IPS-18c (cell line): ENCODE data around the gene DNAJB12.
"Not testable (repeated sequence)": the region's sequence is repeated elsewhere in the genome, so short reads cannot be mapped to it uniquely, and the experiment has no call there.

Source experiments
- H3K4me3 ChIP-seq: 2 replicates; pipeline ENCODE4 v1.7.0; 2013; ENCODE audit warnings: low read depth, mild to moderate bottlenecking, low read length, moderate library complexity; ENCODE audit not compliant: insufficient read depth
- H3K9me3 ChIP-seq: one replicate; pipeline ENCODE4 v1.6.1; 2013; ENCODE audit warnings: mild to moderate bottlenecking, low read length, moderate library complexity; ENCODE audit not compliant: control insufficient read depth, insufficient read depth

The DNAJB12 gene

DNA sequence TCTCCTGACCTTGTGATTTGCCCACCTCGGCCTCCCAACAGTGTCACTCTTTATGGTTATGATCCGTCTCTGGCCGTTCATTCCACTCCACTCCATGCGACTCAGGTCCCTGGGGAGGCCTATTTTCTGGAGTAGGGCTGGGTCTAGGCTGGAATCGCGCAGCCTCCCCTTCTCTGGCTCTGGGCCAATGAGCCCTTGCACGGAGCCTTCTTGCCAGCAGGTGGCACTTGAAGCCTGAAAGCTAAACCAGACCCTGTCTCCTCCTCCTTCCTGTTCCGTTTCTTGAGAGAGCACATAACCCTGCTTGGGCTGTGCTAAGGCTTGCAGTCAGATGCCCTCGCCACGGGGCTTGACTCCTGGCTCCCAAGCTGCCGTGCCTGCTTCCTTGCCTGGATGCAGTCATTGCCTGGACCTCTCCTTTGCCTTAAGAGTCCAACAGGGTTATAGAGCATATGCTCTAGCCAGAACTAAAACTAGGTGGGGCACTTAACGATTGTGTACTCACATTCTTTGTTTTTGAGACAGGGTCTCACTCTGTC lies 9.6 kb upstream of the DNAJB12 start:
- H3K4me3 ChIP-seq, result no peak overlapping the region
- H3K9me3 ChIP-seq, result peaks cover 2% of the 10 kb centered on the region

DNA sequence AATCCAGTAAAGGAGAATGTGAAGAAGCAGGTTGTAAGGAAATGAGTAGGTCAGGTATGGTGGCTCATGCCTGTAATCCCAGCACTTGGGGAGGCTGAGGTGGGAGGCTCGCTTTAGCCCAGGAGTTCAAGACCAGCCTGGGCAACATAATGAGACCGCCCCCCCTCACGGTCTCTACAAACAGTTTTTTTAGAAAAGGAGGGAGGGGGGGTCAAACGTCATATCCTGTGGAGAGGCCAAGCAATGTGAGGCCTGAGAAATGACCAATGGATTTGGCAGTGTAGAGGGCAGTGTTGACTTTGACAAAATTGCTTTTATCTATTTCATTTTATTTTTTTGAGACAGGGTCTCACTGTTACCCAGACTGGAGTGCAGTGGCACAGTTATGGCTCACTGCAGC lies 2.3 kb upstream of the DNAJB12 start:
- Histone ChIP-seq H3K4me3 (no peak overlapping the region), H3K9me3 (no peaks in the 10 kb centered on the region)

DNA sequence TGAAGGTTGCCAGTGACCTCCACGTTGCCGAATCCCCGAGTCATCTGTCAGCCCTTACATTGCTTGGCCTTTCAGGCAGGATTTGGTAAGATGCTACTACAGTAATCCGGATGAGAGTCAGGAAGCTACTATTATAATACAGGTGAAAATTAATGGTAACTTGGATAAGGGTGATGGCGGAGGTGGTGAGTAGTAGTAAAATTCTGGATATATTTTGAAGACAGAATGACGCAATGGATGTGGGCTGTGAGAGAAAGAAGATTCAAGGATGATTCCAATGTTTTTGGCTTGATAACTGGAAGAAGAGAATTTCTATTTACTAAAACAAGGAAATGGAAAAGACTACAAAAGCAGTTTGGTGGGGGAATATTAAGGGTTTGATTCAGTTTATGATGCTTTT lies 1.4 kb upstream of the DNAJB12 start:
- H3K9me3 ChIP-seq, result no peaks in the 10 kb centered on the region

DNA sequence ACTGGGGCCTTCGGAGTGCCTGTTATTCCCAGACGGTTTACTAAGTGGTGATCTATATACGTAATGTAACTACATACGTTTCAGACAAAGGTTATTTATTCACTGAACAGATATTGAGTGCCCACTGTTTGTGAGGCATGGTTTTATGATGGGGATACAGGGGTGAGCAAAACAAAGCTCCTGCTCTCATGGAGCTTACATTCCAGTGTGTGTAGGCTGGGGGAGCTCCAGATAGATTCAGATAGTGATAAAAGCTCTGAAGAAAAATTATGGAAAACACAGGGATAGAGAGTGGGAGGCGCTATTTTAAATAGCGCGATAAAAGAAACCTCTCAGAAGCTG lies 466 bp upstream of the DNAJB12 start:
- H3K9me3 ChIP-seq, result no peaks in the 10 kb centered on the region
- peak overlapping the region; percentile 38; the same call in 1 of the 2 replicates for H3K4me3 ChIP-seq

More for the DNA sequence above, 1.4 kb upstream of the DNAJB12 start:
- H3K4me3 ChIP-seq, result no peak overlapping the region

DNA sequence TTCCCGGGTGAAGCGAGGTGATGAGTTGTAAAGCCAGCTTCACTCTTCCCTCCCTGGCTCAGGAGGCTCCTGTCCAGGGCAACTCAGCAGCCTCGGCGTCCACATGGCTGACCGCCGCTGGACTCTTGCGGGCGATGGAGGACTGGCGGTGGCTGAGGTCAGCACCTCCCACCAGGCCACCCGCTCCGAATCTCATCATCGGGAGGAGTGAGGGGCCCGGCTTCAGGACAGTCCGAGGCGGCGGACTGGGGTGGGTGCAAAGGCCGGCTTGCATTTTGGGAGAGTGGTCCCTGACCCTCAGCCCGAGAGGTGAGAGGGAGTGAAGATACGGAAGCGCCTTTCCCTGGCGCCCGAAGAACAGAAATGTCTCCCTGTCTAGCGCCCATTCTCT lies 759 bp downstream of the DNAJB12 start:
- peak overlapping the region; percentile 82 for H3K4me3 ChIP-seq
- H3K9me3 ChIP-seq, result no peaks in the 10 kb centered on the region

GRCh38 chr10:72353028-72353964 lies 1.4 kb downstream of the DNAJB12 start:
- no peaks in the 10 kb centered on the region for H3K9me3 ChIP-seq
- H3K4me3 ChIP-seq, result peak overlapping the region; percentile 82

DNA sequence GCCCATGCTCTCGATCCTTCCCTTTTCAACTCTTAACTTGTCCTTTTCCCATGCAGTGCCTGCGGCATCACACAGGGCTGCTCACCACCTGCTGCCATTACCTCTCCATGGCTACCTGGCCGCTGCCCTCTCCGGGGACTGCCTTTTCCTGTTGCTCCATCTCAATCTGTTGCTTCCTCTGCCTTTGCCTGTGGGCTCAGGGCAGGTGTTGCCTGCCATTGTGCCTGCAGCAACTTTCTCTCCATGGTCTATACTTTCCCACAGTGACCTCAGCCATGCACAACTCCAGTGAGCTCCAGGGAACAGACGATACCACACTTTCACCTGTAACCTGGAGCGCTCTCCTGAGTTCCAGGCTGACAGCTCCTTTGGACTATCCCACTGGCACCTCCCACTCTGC lies 3.2 kb downstream of the DNAJB12 start:
- no peaks in the 10 kb centered on the region for H3K9me3 ChIP-seq
- no peak overlapping the region for H3K4me3 ChIP-seq

DNA sequence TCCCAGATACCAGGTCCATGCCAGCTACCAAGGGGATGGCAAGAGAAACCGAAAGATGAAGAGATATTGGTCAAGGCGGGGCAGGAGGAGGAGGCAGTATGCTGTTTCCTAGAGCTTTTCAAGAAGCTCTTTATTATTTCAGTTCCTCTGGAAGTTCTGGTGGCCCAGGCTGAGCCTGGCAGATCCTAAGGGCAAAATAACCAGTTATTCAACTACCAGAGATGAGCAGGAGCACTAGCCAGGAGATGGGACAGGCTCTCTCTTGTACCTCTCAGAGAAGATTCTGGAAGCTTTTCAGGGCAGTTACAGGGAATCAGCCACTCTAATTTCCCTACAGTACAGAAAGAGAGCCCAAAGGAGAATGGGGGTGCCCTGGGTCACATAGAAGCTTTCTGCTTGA lies 5.3 kb downstream of the DNAJB12 start:
- no peaks in the 10 kb centered on the region for H3K9me3 ChIP-seq

GRCh38 chr10:72348282-72348681 lies 6.4 kb downstream of the DNAJB12 start:
- Histone ChIP-seq H3K4me3 (no peak overlapping the region), H3K9me3 (no peaks in the 10 kb centered on the region)

More for the DNA sequence above, 5.3 kb downstream of the DNAJB12 start:
- H3K4me3 ChIP-seq, result no peak overlapping the region

DNA sequence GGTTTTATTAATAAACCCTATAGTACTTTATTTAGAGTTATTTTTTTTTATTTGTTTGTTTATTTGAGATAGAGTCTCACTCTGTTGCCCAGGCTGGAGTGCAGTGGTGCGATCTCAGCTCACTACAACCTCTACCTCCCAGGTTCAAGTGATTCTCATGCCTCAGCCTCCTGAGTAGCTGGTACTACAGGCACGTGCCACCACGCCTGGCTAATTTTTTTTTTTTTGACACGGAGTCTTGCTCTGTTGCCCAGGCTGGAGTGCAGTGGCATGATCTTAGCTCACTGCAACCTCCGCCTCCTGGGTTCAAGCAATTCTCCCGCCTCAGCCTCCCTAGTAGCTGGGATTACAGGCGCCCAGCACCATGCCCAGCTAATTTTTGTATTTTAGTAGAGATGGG lies 8.6 kb downstream of the DNAJB12 start:
- not testable (repeated sequence) for H3K9me3 ChIP-seq, H3K4me3 ChIP-seq

GRCh38 chr10:72344932-72345331 lies 9.8 kb downstream of the DNAJB12 start:
- no peaks in the 10 kb centered on the region for H3K9me3 ChIP-seq
- H3K4me3 ChIP-seq, result no peak overlapping the region

- Histone ChIP-seq H3K9me3 (no peaks in the 10 kb centered on the region), H3K4me3 (no peak overlapping the region)
Observed at GRCh38 chr10:72342911-72343310, 11.8 kb downstream of the DNAJB12 start.

DNA sequence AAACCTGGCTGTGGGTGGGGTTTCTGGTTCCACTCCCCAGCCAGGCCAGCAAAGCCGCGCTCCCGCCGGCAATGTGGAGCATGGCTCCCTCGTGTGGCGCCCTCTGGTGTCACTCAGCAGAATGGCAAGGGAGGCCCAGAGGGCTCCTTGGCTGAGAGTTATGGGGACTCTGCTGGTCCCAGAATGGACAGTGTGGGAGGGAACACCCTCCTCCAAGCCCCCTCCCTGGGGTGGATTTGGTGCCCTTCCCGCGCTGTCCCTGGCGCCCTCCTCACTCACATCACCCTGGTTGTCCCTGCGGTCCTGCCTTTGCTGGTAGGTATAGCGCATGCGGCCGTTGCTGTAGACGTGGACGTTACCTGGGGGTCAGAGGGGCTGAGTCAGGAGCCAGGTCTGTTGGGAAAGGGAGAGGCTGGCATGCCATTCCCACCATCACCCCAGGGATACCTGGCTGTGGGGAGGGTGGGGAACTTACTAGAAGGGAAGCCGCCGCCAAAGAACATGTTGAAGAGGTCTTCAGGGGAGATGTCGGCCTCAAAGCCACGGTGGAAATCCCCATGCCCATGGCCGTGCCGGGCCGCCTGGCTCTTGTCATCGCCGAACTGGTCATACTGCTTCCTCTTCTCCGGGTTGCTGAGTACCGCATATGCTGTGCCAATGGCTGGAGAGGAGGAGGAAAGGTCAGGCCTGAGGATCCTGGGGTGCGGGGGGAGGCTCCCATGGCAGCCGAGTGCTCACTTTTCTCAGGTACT lies 14.0 kb downstream of the DNAJB12 start:
- H3K4me3 ChIP-seq, result no peak overlapping the region

DNA sequence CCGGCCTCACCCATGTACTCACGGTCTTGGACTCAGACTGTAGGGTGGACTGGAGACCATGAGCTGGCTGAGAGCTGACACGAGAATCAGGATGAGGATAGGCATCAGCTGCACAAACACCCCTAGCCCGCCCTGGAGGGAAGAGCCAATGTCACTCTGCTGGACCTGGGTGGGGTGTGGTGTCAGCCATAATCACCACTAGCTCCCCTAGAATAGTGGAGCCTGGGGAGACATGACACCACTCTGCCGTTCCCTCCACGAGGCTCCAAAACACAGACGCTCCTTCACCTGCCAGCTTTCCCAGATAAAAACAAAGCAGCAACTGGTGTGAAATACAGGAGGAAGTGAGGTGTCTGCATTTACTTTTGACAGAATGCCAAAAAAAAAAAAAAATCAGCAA lies 16.5 kb downstream of the DNAJB12 start:
- H3K4me3 ChIP-seq, result no peak overlapping the region
- no peaks in the 10 kb centered on the region for H3K9me3 ChIP-seq

More for the DNA sequence above, 14.0 kb downstream of the DNAJB12 start:
- H3K9me3 ChIP-seq, result no peaks in the 10 kb centered on the region

GRCh38 chr10:72337722-72338121 lies 17.0 kb downstream of the DNAJB12 start:
- Histone ChIP-seq H3K4me3 (no peak overlapping the region), H3K9me3 (no peaks in the 10 kb centered on the region)

- Histone ChIP-seq H3K4me3 (no peak overlapping the region), H3K9me3 (no peaks in the 10 kb centered on the region)
Observed at GRCh38 chr10:72337039-72337629, 17.6 kb downstream of the DNAJB12 start.

- Histone ChIP-seq H3K4me3 (no peak overlapping the region), H3K9me3 (no peaks in the 10 kb centered on the region)
Observed at GRCh38 chr10:72336259-72337038, 18.3 kb downstream of the DNAJB12 start.
